Measurements from ENCODE around the gene TMSB4X. TPM values are rescaled to one million over a fixed set of nuclear protein-coding genes. Genes with fewer than 3 reads are reported as not detected.

The TMSB4X gene
- total RNA-seq, 1 donor from 2014 or later = 4,388 TPM

DNA sequence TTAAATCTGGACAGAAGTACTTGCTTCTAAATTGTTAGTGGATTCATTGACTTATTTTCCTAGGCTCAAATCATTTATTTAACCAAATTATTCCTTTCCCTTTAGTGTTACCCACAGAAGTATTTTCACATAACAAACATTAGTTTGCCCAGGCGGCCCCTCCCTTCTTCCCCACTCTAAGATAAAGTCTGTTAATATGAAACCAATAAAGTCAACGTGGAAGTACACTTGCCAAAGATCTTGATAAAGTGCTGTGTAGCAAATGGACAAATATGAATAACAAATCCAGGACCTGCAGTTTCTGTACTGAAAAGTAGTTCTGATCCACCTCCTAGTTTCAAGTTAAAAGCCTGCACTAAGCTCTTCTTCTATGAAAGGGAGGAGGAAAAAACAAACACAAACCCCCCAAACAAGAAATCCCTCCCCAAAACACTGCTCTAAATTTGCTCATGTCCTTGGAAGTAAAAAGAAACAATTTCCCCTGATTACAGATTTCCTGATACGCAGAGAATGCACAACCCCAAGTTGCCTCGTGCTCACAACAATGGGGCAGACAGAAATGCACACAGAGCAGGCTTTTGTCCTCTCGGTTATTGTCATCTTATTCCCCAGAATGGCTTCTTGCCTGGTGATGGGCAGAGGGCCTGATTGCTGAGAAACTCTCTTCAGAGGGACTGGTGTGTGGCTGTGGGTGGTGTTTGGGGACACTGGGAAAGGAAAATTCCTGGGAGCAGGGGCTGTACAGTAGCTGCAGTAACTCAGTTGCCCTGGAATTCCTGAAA, 23.2 kb downstream of the TMSB4X start:
- no peaks in the 10 kb centered on the region for H3K27me3 ChIP-seq (ENCODE audit: insufficient read depth, low read length)
- H3K4me2 ChIP-seq (ENCODE audit: low read length) = no peak overlapping the region
- Mint-ChIP-seq H3K27me3 (ENCODE audit: low read depth, unreplicated experiment) (no peaks in the 10 kb centered on the region), H3K36me3 (ENCODE audit: low read depth, unreplicated experiment) (no peaks in the 10 kb centered on the region), H3K4me3 (ENCODE audit: unreplicated experiment) (no peak overlapping the region), H3K9me3 (ENCODE audit: unreplicated experiment) (no peaks in the 10 kb centered on the region), H3K4me1 (ENCODE audit: low read depth, unreplicated experiment) (peaks cover 20% of the 10 kb centered on the region), H3K27ac (ENCODE audit: unreplicated experiment) (peak overlapping the region; percentile 41)
- no peaks in the 10 kb centered on the region for H3K79me2 ChIP-seq (ENCODE audit: insufficient read depth, low read length)
- H3K4me3 ChIP-seq (ENCODE audit: insufficient read depth, low read depth, low read length) = no peak overlapping the region
- TF ChIP-seq, protein P1, sequence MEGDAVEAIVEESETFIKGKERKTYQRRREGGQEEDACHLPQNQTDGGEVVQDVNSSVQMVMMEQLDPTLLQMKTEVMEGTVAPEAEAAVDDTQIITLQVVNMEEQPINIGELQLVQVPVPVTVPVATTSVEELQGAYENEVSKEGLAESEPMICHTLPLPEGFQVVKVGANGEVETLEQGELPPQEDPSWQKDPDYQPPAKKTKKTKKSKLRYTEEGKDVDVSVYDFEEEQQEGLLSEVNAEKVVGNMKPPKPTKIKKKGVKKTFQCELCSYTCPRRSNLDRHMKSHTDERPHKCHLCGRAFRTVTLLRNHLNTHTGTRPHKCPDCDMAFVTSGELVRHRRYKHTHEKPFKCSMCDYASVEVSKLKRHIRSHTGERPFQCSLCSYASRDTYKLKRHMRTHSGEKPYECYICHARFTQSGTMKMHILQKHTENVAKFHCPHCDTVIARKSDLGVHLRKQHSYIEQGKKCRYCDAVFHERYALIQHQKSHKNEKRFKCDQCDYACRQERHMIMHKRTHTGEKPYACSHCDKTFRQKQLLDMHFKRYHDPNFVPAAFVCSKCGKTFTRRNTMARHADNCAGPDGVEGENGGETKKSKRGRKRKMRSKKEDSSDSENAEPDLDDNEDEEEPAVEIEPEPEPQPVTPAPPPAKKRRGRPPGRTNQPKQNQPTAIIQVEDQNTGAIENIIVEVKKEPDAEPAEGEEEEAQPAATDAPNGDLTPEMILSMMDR (IDR thresholded peaks at IDR 0.05; ENCODE audit: insufficient read depth, low read depth, low read length) = no peak
- no peak for TF ChIP-seq EZH2 (IDR thresholded peaks at IDR 0.05; ENCODE audit: insufficient read depth, low read length)
- H3K36me3 ChIP-seq (ENCODE audit: insufficient read depth, low read length) = no peaks in the 10 kb centered on the region
- no peaks in the 10 kb centered on the region for H4K20me1 ChIP-seq (ENCODE audit: insufficient read depth, low read length)
- H3K27ac ChIP-seq (ENCODE audit: low read depth, low read length) = no peak overlapping the region
- FAIRE-seq (peak; percentile 58), DNase-seq (ENCODE audit: low read depth) (no peak)
- no peaks in the 10 kb centered on the region for H3K9me3 ChIP-seq (ENCODE audit: insufficient read depth, low read depth, low read length)
- H3K4me1 ChIP-seq (ENCODE audit: insufficient read depth, low read length) = peaks cover 10% of the 10 kb centered on the region
- H3K9ac ChIP-seq (ENCODE audit: low read length) = no peak overlapping the region
- H2AFZ ChIP-seq (ENCODE audit: low read depth, low read length) = no peak overlapping the region

DNA sequence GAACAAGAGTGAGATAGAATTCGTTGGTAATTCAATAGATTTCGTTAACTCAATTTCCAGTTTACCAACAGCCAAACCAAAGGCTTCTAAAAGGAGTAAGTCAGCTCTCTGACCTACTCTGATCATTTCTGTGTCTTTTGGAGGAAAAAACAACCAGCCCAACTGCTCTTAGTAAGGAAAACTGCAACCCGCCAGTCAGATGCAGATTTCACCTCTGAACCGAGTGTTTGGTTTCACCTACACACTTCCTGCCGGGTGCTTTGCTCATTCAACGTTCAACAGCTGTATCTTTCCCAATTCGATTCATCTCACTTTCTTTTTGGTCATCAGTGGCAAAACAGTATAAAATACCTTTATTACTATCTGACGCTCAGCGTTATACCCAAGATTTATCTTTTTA, 24.5 kb downstream of the TMSB4X start:
- Histone ChIP-seq H3K9me3 (ENCODE audit: insufficient read depth, low read depth, low read length) (no peaks in the 10 kb centered on the region), H3K36me3 (ENCODE audit: insufficient read depth, low read length) (no peaks in the 10 kb centered on the region), H3K4me3 (ENCODE audit: insufficient read depth, low read depth, low read length) (no peak overlapping the region), H3K9ac (ENCODE audit: low read length) (no peak overlapping the region), H3K27me3 (ENCODE audit: insufficient read depth, low read length) (no peaks in the 10 kb centered on the region), H2AFZ (ENCODE audit: low read depth, low read length) (no peak overlapping the region), H4K20me1 (ENCODE audit: insufficient read depth, low read length) (no peaks in the 10 kb centered on the region), H3K79me2 (ENCODE audit: insufficient read depth, low read length) (no peaks in the 10 kb centered on the region), H3K27ac (ENCODE audit: low read depth, low read length) (no peak overlapping the region), H3K4me1 (ENCODE audit: insufficient read depth, low read length) (peaks cover 10% of the 10 kb centered on the region), H3K4me2 (ENCODE audit: low read length) (peak overlapping the region; percentile 44)
- FAIRE-seq (peak; percentile 80), DNase-seq (ENCODE audit: low read depth) (no peak)
- Mint-ChIP-seq H3K27me3 (ENCODE audit: low read depth, unreplicated experiment) (no peaks in the 10 kb centered on the region), H3K27ac (ENCODE audit: unreplicated experiment) (no peak overlapping the region), H3K4me3 (ENCODE audit: unreplicated experiment) (no peak overlapping the region), H3K4me1 (ENCODE audit: low read depth, unreplicated experiment) (peaks cover 20% of the 10 kb centered on the region), H3K36me3 (ENCODE audit: low read depth, unreplicated experiment) (no peaks in the 10 kb centered on the region), H3K9me3 (ENCODE audit: unreplicated experiment) (no peaks in the 10 kb centered on the region)
- TF ChIP-seq, protein P1 (IDR thresholded peaks at IDR 0.05; ENCODE audit: insufficient read depth, low read depth, low read length) = no peak
- TF ChIP-seq EZH2 (IDR thresholded peaks at IDR 0.05; ENCODE audit: insufficient read depth, low read length) = no peak

DNA sequence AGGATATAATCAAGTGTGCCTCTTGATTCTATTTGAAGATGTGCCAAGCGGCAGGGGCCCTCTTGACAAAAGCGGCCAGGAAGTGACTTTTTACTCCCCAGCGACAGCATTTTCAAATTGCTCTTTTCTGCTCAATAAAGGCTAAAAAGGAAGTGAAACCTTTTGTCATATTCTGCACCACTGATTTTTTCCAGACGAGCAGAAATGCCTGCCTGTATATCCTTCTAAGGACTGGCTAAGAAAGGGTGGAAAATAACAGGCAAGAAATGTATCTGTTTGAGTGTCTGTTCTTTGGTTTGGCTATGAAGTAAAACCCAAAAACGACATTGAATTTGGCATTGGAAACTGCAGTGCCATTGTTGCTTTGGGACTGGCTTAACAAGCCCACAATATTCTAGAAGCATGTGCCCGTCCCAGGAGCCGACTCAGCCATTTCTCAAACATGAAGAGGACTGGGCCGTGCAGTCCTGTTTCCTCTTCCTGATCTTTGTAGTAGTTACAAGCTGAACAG, 25.4 kb downstream of the TMSB4X start:
- peaks cover 10% of the 10 kb centered on the region for H3K4me1 ChIP-seq (ENCODE audit: insufficient read depth, low read length)
- FAIRE-seq (peak; percentile 32), DNase-seq (ENCODE audit: low read depth) (no peak)
- Mint-ChIP-seq H3K36me3 (ENCODE audit: low read depth, unreplicated experiment) (no peaks in the 10 kb centered on the region), H3K9me3 (ENCODE audit: unreplicated experiment) (no peaks in the 10 kb centered on the region), H3K4me3 (ENCODE audit: unreplicated experiment) (no peak overlapping the region), H3K27me3 (ENCODE audit: low read depth, unreplicated experiment) (no peaks in the 10 kb centered on the region), H3K4me1 (ENCODE audit: low read depth, unreplicated experiment) (peaks cover 23% of the 10 kb centered on the region), H3K27ac (ENCODE audit: unreplicated experiment) (no peak overlapping the region)
- H3K4me3 ChIP-seq (ENCODE audit: insufficient read depth, low read depth, low read length) = no peak overlapping the region
- no peak overlapping the region for H3K9ac ChIP-seq (ENCODE audit: low read length)
- no peaks in the 10 kb centered on the region for H4K20me1 ChIP-seq (ENCODE audit: insufficient read depth, low read length)
- no peak for TF ChIP-seq EZH2 (IDR thresholded peaks at IDR 0.05; ENCODE audit: insufficient read depth, low read length)
- TF ChIP-seq, protein P1 (IDR thresholded peaks at IDR 0.05; ENCODE audit: insufficient read depth, low read depth, low read length) = no peak
- H3K4me2 ChIP-seq (ENCODE audit: low read length) = peak overlapping the region; percentile 44
- H3K27ac ChIP-seq (ENCODE audit: low read depth, low read length) = no peak overlapping the region
- no peaks in the 10 kb centered on the region for H3K36me3 ChIP-seq (ENCODE audit: insufficient read depth, low read length)
- H3K9me3 ChIP-seq (ENCODE audit: insufficient read depth, low read depth, low read length) = no peaks in the 10 kb centered on the region
- H2AFZ ChIP-seq (ENCODE audit: low read depth, low read length) = peak overlapping the region; percentile 30
- no peaks in the 10 kb centered on the region for H3K79me2 ChIP-seq (ENCODE audit: insufficient read depth, low read length)
- no peaks in the 10 kb centered on the region for H3K27me3 ChIP-seq (ENCODE audit: insufficient read depth, low read length)

Measured in astrocyte (in vitro differentiated cells and primary cell).